SU-DHL-6 (cell line): ENCODE measurements around the gene ISG20.

Source experiments
- H2AFZ ChIP-seq: fragments of 200-600 bp; sonication (generic); 2 replicates; pipeline ENCODE4 v1.6.1; 2014; ENCODE audit warnings: low read depth, mild to moderate bottlenecking, moderate library complexity, mixed read lengths, antibody characterized with exemption, low read length; ENCODE audit not compliant: severe bottlenecking
- H3F3A ChIP-seq: fragments of 200-600 bp; shearing (Covaris generic); 2 replicates; pipeline ENCODE4 v1.6.0; 2016; ENCODE audit warnings: antibody characterized with exemption, mild to moderate bottlenecking; ENCODE audit not compliant: insufficient read depth
- H3K27ac ChIP-seq: fragments of 200-600 bp; sonication (generic); 2 replicates; pipeline ENCODE4 v1.5.1; 2016; ENCODE audit warnings: low read depth, mild to moderate bottlenecking, low read length, moderate library complexity, mixed read lengths
- H3K27me3 ChIP-seq: fragments of 200-600 bp; sonication (generic), shearing (Covaris generic); 2 replicates; pipeline ENCODE4 v1.6.0; 2014; ENCODE audit warnings: mild to moderate bottlenecking, low read length
- H3K36me3 ChIP-seq: fragments of 200-600 bp; sonication (generic); 2 replicates; pipeline ENCODE4 v1.6.1; 2014; ENCODE audit warnings: mild to moderate bottlenecking, low read length, mixed read lengths
- H3K4me2 ChIP-seq: fragments of 300-600, 200-600 bp; shearing (Covaris generic), sonication (generic); 2 replicates; pipeline ENCODE4 v1.6.0; 2014; ENCODE audit warnings: low read length, low read depth, mild to moderate bottlenecking; ENCODE audit not compliant: poor library complexity, severe bottlenecking
- H3K4me3 ChIP-seq: fragments of 200-600 bp; sonication (generic); 2 replicates; pipeline ENCODE4 v1.5.1; 2014; ENCODE audit warnings: antibody characterized with exemption, low read length, mild to moderate bottlenecking, mixed read lengths; ENCODE audit not compliant: insufficient read depth, poor library complexity, severe bottlenecking
- H3K79me2 ChIP-seq: fragments of 200-600 bp; sonication (generic); 2 replicates; pipeline ENCODE4 v1.6.1; 2014; ENCODE audit warnings: mild to moderate bottlenecking, low read length, moderate library complexity; ENCODE audit not compliant: insufficient read depth
- H3K9ac ChIP-seq: fragments of 200-600 bp; sonication (generic); 2 replicates; pipeline ENCODE4 v1.7.0; 2014; ENCODE audit warnings: mild to moderate bottlenecking, low read length
- H3K9me2 ChIP-seq: fragments of 200-600 bp; sonication (generic); replicated peaks from 2 replicates; pipeline ENCODE4 v1.6.1; 2014; ENCODE audit warnings: low read length; ENCODE audit not compliant: insufficient read depth
- H3K9me3 ChIP-seq: fragments of 200-600 bp; sonication (generic); 2 replicates; pipeline ENCODE4 v1.6.1; 2014; ENCODE audit warnings: low read length, mixed read lengths; ENCODE audit not compliant: insufficient read depth
- H4K20me1 ChIP-seq: fragments of 200-600 bp; sonication (generic); 2 replicates; pipeline ENCODE4 v1.6.1; 2014; ENCODE audit warnings: low read depth, mild to moderate bottlenecking, antibody characterized with exemption, low read length, moderate library complexity, mixed read lengths
- CTCF ChIP-seq: fragments of 200-600 bp; sonication (generic); IDR thresholded peaks from one replicate; pipeline ENCODE4 v1.5.1; 2017; ENCODE audit warnings: antibody characterized with exemption, mild to moderate bottlenecking, low read length, moderate library complexity; ENCODE audit not compliant: insufficient read depth, poor library complexity, severe bottlenecking
- EZH2phosphoT487 ChIP-seq: fragments of 200-600 bp; sonication (generic), shearing (Covaris generic); conservative IDR thresholded peaks from 2 replicates; pipeline ENCODE4 v1.6.1; 2018; ENCODE audit warnings: mild to moderate bottlenecking, antibody characterized with exemption, low read length, moderate library complexity, mixed read lengths

ISG20 gene

GRCh38 chr15:88603885-88604284 lies 34.9 kb upstream of the ISG20 start:
- Histone ChIP-seq H3K36me3 (no peaks in the 10 kb centered on the region), H3K79me2 (no peaks in the 10 kb centered on the region), H3K27ac (no peak overlapping the region), H3F3A (no peaks in the 10 kb centered on the region), H3K27me3 (no peaks in the 10 kb centered on the region), H3K9ac (no peak overlapping the region), H2AFZ (no peak overlapping the region), H3K9me3 (no peaks in the 10 kb centered on the region), H4K20me1 (no peaks in the 10 kb centered on the region), H3K4me3 (no peak overlapping the region), H3K9me2 (no peaks in the 10 kb centered on the region), H3K4me2 (no peak overlapping the region)
- TF ChIP-seq EZH2phosphoT487 (no peak), CTCF (no peak)

GRCh38 chr15:88604381-88605188 lies 34.2 kb upstream of the ISG20 start:
- H4K20me1 ChIP-seq, result no peaks in the 10 kb centered on the region
- H3K9me2 ChIP-seq, result no peaks in the 10 kb centered on the region
- no peak overlapping the region for H3K4me3 ChIP-seq
- no peaks in the 10 kb centered on the region for H3K27me3 ChIP-seq
- no peak overlapping the region for H3K4me2 ChIP-seq
- TF ChIP-seq CTCF (no peak), EZH2phosphoT487 (no peak)
- no peak overlapping the region for H2AFZ ChIP-seq
- no peak overlapping the region for H3K9ac ChIP-seq
- H3K9me3 ChIP-seq, result no peaks in the 10 kb centered on the region
- H3F3A ChIP-seq, result no peaks in the 10 kb centered on the region
- no peaks in the 10 kb centered on the region for H3K79me2 ChIP-seq
- H3K27ac ChIP-seq, result no peak overlapping the region
- no peaks in the 10 kb centered on the region for H3K36me3 ChIP-seq

- H3K9me2 ChIP-seq, result no peaks in the 10 kb centered on the region
- no peak for TF ChIP-seq CTCF
- TF ChIP-seq EZH2phosphoT487, result no peak
- H3K9ac ChIP-seq, result no peak overlapping the region
- H3K27ac ChIP-seq, result no peak overlapping the region
- H3K79me2 ChIP-seq, result no peaks in the 10 kb centered on the region
- no peaks in the 10 kb centered on the region for H4K20me1 ChIP-seq
- H3K36me3 ChIP-seq, result no peaks in the 10 kb centered on the region
- no peaks in the 10 kb centered on the region for H3K9me3 ChIP-seq
- H2AFZ ChIP-seq, result no peak overlapping the region
- H3K27me3 ChIP-seq, result no peaks in the 10 kb centered on the region
- H3K4me3 ChIP-seq, result no peak overlapping the region
- no peaks in the 10 kb centered on the region for H3F3A ChIP-seq
- no peak overlapping the region for H3K4me2 ChIP-seq
Observed at GRCh38 chr15:88605189-88606069, 33.4 kb upstream of the ISG20 start.
